ENCODE data around the gene SLC5A9. TPM values are rescaled to one million over a fixed set of nuclear protein-coding genes. Genes with fewer than 3 reads are reported as not detected.

The SLC5A9 gene
- 0.22 TPM in 1 of 2 replicates, not detected in the other for total RNA-seq (2021)
- long read RNA-seq: 0 reads

DNA sequence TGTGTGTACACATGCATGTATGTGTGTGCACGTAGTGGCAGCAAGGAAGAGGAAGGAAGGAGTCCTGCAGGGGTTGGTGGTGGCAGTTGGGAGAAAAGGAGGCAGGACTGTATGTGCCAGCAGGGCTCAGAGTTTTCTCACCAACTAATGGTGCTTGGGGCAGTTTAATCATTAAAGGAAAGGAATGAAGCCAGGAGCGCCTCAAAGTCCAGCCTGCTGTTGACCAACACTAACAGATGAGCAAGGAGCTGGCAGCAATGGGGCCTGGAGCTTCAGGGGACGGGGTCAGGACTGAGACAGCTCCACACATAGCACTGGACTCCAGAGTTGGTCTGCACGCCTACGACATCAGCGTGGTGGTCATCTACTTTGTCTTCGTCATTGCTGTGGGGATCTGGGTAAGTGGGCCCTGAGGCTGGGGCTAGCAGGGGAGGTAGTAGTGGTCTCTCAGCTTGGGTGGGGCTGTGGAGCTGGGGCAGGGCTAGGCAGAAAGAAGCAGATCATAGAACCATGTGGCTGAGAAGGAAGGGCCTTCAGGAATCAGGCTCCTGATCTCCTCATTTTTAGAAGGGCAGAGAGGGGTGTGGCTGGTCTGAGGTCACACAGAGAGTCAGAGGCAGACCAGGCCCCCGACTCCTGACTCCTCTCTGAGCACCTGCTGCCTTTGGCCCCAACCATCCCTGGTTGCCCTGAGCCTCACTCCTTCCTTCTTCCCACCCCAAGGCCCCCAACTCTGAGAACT is at the start of gene SLC5A9:
Gene SLC5A9 (plus strand): TSS at position 216 of the 742 bp plus-strand sequence. CDS start 21 bp downstream, at position 237.
- no peak within 1 kb of the TSS for H3K4me2 ChIP-seq (ENCODE audit: insufficient read depth, insufficient read length, low read length)
- peak within 1 kb of the TSS in 1 of 3 experiments; percentile 87; a peak in 4 of 7 replicates for H3K27ac Mint-ChIP-seq
- H3K79me2 ChIP-seq (ENCODE audit: insufficient read depth, low read length): no peaks in the 10 kb centered on the region
- DNase-seq: no peak
- no peak within 1 kb of the TSS for H3K23ac ChIP-seq (ENCODE audit: insufficient read length, low read depth, low read length)
- H4K20me1 ChIP-seq (ENCODE audit: control insufficient read depth, insufficient read depth, insufficient read length): no peaks in the 10 kb centered on the region
- H3K23me2 ChIP-seq (ENCODE audit: insufficient read length, low read depth, low read length, poor library complexity, severe bottlenecking): no peaks in the 10 kb centered on the region
- no peak within 1 kb of the TSS for H3T11ph ChIP-seq (ENCODE audit: low read length)
- no peak within 1 kb of the TSS for H3K27ac ChIP-seq (ENCODE audit: insufficient read length, low read depth, low read length)
- no peaks in the 10 kb centered on the region for H3K36me3 Mint-ChIP-seq (ENCODE audit: insufficient read depth in 1 of 3, low read depth in 3 of 3)
- H2AFZ ChIP-seq (ENCODE audit: low read length): no peak within 1 kb of the TSS
- H2BK12ac ChIP-seq (ENCODE audit: insufficient read length, low read depth, low read length): no peak within 1 kb of the TSS
- no peak within 1 kb of the TSS for H2BK20ac ChIP-seq (ENCODE audit: low read depth, low read length, poor library complexity, severe bottlenecking)
- H3K9ac ChIP-seq (ENCODE audit: extremely low read depth, insufficient read length, low read length): no peak within 1 kb of the TSS
- H3K14ac ChIP-seq (ENCODE audit: insufficient read depth, low read length): no peak within 1 kb of the TSS; the same call in 1 of the 2 replicates
- H3K27me3 ChIP-seq (ENCODE audit: insufficient read depth, low read length): no peaks in the 10 kb centered on the region
- H4K5ac ChIP-seq (ENCODE audit: insufficient read length, low read depth, low read length): no peak within 1 kb of the TSS
- H3K9me3 ChIP-seq (ENCODE audit: control insufficient read depth, low read depth, low read length): no peaks in the 10 kb centered on the region
- WGBS (ENCODE audit: extremely low coverage, insufficient read length, low lambda C conversion rate): no CpG with 5 or more reads among the region's 8 CpGs
- H2BK5ac ChIP-seq (ENCODE audit: insufficient read length, low read length): no peak within 1 kb of the TSS
- H3K4me1 Mint-ChIP-seq: peaks cover 7% of the 10 kb centered on the region in 2 experiments; a peak in 3 of 4 replicates
- H3K18ac ChIP-seq (ENCODE audit: insufficient read length, low read depth, low read length): no peak within 1 kb of the TSS
- no peak within 1 kb of the TSS for H3K56ac ChIP-seq (ENCODE audit: insufficient read length, low read depth, low read length)
- no peak within 1 kb of the TSS for H2BK15ac ChIP-seq (ENCODE audit: low read depth, low read length)
- H3K9me3 Mint-ChIP-seq: no peaks in the 10 kb centered on the region
- H4K91ac ChIP-seq (ENCODE audit: insufficient read length, low read depth, low read length): no peak within 1 kb of the TSS
- H3K79me1 ChIP-seq (ENCODE audit: insufficient read depth, low read depth, low read length, poor library complexity, severe bottlenecking): no peaks in the 10 kb centered on the region
- H3K4me3 Mint-ChIP-seq: no peak within 1 kb of the TSS
- no peak within 1 kb of the TSS for H2BK120ac ChIP-seq (ENCODE audit: low read depth, low read length, poor library complexity, severe bottlenecking)
- no peak within 1 kb of the TSS for H2AK5ac ChIP-seq (ENCODE audit: insufficient read length, low read length)
- H3K4me1 ChIP-seq (ENCODE audit: insufficient read depth, low read length): no peaks in the 10 kb centered on the region
- TF ChIP-seq, protein P1, sequence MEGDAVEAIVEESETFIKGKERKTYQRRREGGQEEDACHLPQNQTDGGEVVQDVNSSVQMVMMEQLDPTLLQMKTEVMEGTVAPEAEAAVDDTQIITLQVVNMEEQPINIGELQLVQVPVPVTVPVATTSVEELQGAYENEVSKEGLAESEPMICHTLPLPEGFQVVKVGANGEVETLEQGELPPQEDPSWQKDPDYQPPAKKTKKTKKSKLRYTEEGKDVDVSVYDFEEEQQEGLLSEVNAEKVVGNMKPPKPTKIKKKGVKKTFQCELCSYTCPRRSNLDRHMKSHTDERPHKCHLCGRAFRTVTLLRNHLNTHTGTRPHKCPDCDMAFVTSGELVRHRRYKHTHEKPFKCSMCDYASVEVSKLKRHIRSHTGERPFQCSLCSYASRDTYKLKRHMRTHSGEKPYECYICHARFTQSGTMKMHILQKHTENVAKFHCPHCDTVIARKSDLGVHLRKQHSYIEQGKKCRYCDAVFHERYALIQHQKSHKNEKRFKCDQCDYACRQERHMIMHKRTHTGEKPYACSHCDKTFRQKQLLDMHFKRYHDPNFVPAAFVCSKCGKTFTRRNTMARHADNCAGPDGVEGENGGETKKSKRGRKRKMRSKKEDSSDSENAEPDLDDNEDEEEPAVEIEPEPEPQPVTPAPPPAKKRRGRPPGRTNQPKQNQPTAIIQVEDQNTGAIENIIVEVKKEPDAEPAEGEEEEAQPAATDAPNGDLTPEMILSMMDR (conservative IDR thresholded peaks at IDR 0.05): no peak
- H3K27me3 Mint-ChIP-seq (ENCODE audit: low read depth): peaks cover 3% of the 10 kb centered on the region
- no peak within 1 kb of the TSS for H4K8ac ChIP-seq (replicated peaks; ENCODE audit: insufficient read length, low read depth, low read length)
- H3K4ac ChIP-seq (ENCODE audit: low read depth, low read length): no peak within 1 kb of the TSS

Measured in H9 (cell line).